Mesenchymal stem cell (in vitro differentiated cells and primary cell): ENCODE data around the gene TAOK1.
A peak's percentile ranks its signal among the peaks of the same experiment; 100 is the strongest.

Experiments
- DNase-seq: peaks from one replicate; pipeline ENCODE4 v3.0.0-alpha.2; 2013
- H2AFZ ChIP-seq: one replicate; pipeline ENCODE4 v1.6.1; 2013; ENCODE audit warnings: low read depth, mild to moderate bottlenecking, control low read depth, inconsistent platforms, low read length, moderate library complexity
- H2AK5ac ChIP-seq: 2 replicates; pipeline ENCODE4 v1.6.1; 2013; ENCODE audit warnings: low read length, moderate library complexity, mild to moderate bottlenecking, inconsistent platforms; ENCODE audit not compliant: severe bottlenecking
- H2BK120ac ChIP-seq: one replicate; pipeline ENCODE4 v1.6.1; 2013; ENCODE audit warnings: low read depth, mild to moderate bottlenecking, inconsistent platforms, low read length, moderate library complexity
- H2BK12ac ChIP-seq, 2 experiments: one replicate each; pipeline ENCODE4 v1.6.1; 2013; ENCODE audit warnings: inconsistent platforms in 2 of 2, low read length in 2 of 2, mild to moderate bottlenecking in 2 of 2, moderate library complexity in 2 of 2, control low read depth in 1 of 2
- H2BK15ac ChIP-seq: one replicate; pipeline ENCODE4 v1.6.1; 2013; ENCODE audit warnings: mild to moderate bottlenecking, low read depth, inconsistent platforms; ENCODE audit not compliant: poor library complexity, severe bottlenecking
- H2BK5ac ChIP-seq: 2 replicates; pipeline ENCODE4 v1.6.1; 2013; ENCODE audit warnings: low read depth, mild to moderate bottlenecking, low read length, control low read depth, inconsistent platforms; ENCODE audit not compliant: poor library complexity, severe bottlenecking
- H3K14ac ChIP-seq, 2 experiments: one replicate each; pipeline ENCODE4 v1.6.1; 2013; ENCODE audit warnings: inconsistent platforms in 2 of 2, low read length in 2 of 2, control low read depth in 1 of 2, mild to moderate bottlenecking in 1 of 2, moderate library complexity in 1 of 2
- H3K18ac ChIP-seq, 2 experiments: one replicate each; pipeline ENCODE4 v1.6.1; 2013; ENCODE audit warnings: inconsistent platforms in 2 of 2, low read length in 2 of 2, control low read depth in 1 of 2, low read depth in 1 of 2, mild to moderate bottlenecking in 1 of 2
- H3K23ac ChIP-seq, 2 experiments: one replicate each; pipeline ENCODE4 v1.6.1; 2013; ENCODE audit warnings: inconsistent platforms in 2 of 2, low read length in 2 of 2, mild to moderate bottlenecking in 2 of 2, moderate library complexity in 2 of 2, control low read depth in 1 of 2
- H3K27ac ChIP-seq: 2 replicates; pipeline ENCODE4 v1.5.1; 2013; ENCODE audit warnings: mild to moderate bottlenecking, moderate library complexity, low read length, control low read depth, inconsistent platforms; ENCODE audit not compliant: poor library complexity, severe bottlenecking
- H3K27me3 ChIP-seq, 2 experiments: 2 replicates each; pipeline versions ENCODE4 v1.6.1 to v1.7.0; 2013; ENCODE audit warnings: low read length in 2 of 2, mild to moderate bottlenecking in 2 of 2, moderate library complexity in 2 of 2, control low read depth in 1 of 2, inconsistent platforms in 1 of 2; ENCODE audit not compliant: control insufficient read depth in 1 of 2, insufficient read depth in 1 of 2
- H3K36me3 ChIP-seq, 2 experiments: 2 replicates each; pipeline versions ENCODE4 v1.6.1 to v1.7.0; 2013; ENCODE audit warnings: low read length in 2 of 2, control low read depth in 1 of 2, inconsistent platforms in 1 of 2, low read depth in 1 of 2, mild to moderate bottlenecking in 1 of 2; ENCODE audit not compliant: insufficient read depth in 2 of 2, control insufficient read depth in 1 of 2
- H3K4ac ChIP-seq, 2 experiments: one replicate each; pipeline ENCODE4 v1.6.1; 2013; ENCODE audit warnings: inconsistent platforms in 2 of 2, low read length in 2 of 2, mild to moderate bottlenecking in 2 of 2, moderate library complexity in 2 of 2, control low read depth in 1 of 2, low read depth in 1 of 2
- H3K4me1 ChIP-seq: 2 replicates; pipeline ENCODE4 v1.6.1; 2013; ENCODE audit warnings: low read depth, low read length, control low read depth; ENCODE audit not compliant: control insufficient read depth, insufficient read depth
- H3K4me2 ChIP-seq: 2 replicates; pipeline ENCODE4 v1.6.1; 2013; ENCODE audit warnings: low read length, mild to moderate bottlenecking, inconsistent platforms; ENCODE audit not compliant: poor library complexity, severe bottlenecking
- H3K4me3 ChIP-seq, 2 experiments: 2 replicates each; pipeline versions ENCODE4 v1.5.1 to v1.7.0; 2013; ENCODE audit warnings: low read length in 2 of 2, mild to moderate bottlenecking in 2 of 2, control low read depth in 1 of 2, low read depth in 1 of 2; ENCODE audit not compliant: insufficient read depth in 1 of 2
- H3K79me1 ChIP-seq: replicated peaks from 2 replicates; pipeline ENCODE4 v1.6.1; 2013; ENCODE audit warnings: mild to moderate bottlenecking, control low read depth, low read length, inconsistent platforms; ENCODE audit not compliant: poor library complexity, severe bottlenecking
- H3K9ac ChIP-seq: 2 replicates; pipeline ENCODE4 v1.7.0; 2013; ENCODE audit warnings: mild to moderate bottlenecking, low read length, moderate library complexity
- H3K9me3 ChIP-seq: 2 replicates; pipeline ENCODE4 v1.7.0; 2013; ENCODE audit warnings: mild to moderate bottlenecking, low read length; ENCODE audit not compliant: control insufficient read depth
- H4K8ac ChIP-seq: one replicate; pipeline ENCODE4 v1.6.1; 2013; ENCODE audit warnings: inconsistent platforms, mild to moderate bottlenecking, low read length, moderate library complexity
- H4K91ac ChIP-seq: one replicate; pipeline ENCODE4 v1.6.1; 2013; ENCODE audit warnings: mild to moderate bottlenecking, low read length, inconsistent platforms
- WGBS: methylation state at CpG from one replicate; pipeline ENCODE4 v1.1.7; 2013; ENCODE audit warnings: mixed read lengths; 5-methylcytosine and 5-hydroxymethylcytosine counted together

Gene TAOK1

GRCh38 chr17:29434550-29434949 is 44.4 kb downstream of the TAOK1 start:
- Histone ChIP-seq H3K79me1 (peaks cover 5% of the 10 kb centered on the region), H2AFZ (no peak overlapping the region), H3K27ac (no peak overlapping the region), H2BK12ac (no peak overlapping the region), H3K36me3 (peaks cover 0 to 4% of the 10 kb centered on the region in 2 experiments), H3K9ac (no peak overlapping the region), H2BK120ac (no peak overlapping the region), H4K8ac (no peak overlapping the region), H3K4ac (no peak overlapping the region), H3K9me3 (no peaks in the 10 kb centered on the region), H3K4me3 (no peak overlapping the region), H2BK5ac (no peak overlapping the region), H3K14ac (no peak overlapping the region), H4K91ac (no peak overlapping the region), H3K18ac (no peak overlapping the region), H3K4me1 (peaks cover 5% of the 10 kb centered on the region), H2BK15ac (no peak overlapping the region), H3K23ac (no peak overlapping the region), H2AK5ac (no peak overlapping the region), H3K27me3 (no peaks in the 10 kb centered on the region), H3K4me2 (no peak overlapping the region)
- 99% methylated on average over 3 of the region's 3 CpGs for WGBS
- DNase-seq: no peak

GRCh38 chr17:29442451-29442850 is 52.3 kb downstream of the TAOK1 start:
- Histone ChIP-seq H3K4ac (no peak overlapping the region), H4K91ac (no peak overlapping the region), H2BK5ac (no peak overlapping the region), H3K36me3 (peaks cover 3 to 11% of the 10 kb centered on the region in 2 experiments), H4K8ac (no peak overlapping the region), H2BK120ac (no peak overlapping the region), H3K27me3 (no peaks in the 10 kb centered on the region), H3K18ac (no peak overlapping the region), H2AFZ (no peak overlapping the region), H3K9me3 (no peaks in the 10 kb centered on the region), H3K23ac (no peak overlapping the region), H2BK12ac (no peak overlapping the region), H3K4me3 (no peak overlapping the region), H3K9ac (no peak overlapping the region), H2BK15ac (no peak overlapping the region), H3K79me1 (peaks cover 4% of the 10 kb centered on the region), H3K14ac (no peak overlapping the region), H3K27ac (no peak overlapping the region), H3K4me2 (no peak overlapping the region), H2AK5ac (no peak overlapping the region), H3K4me1 (peaks cover 2% of the 10 kb centered on the region)
- 100% methylated on average over 1 of the region's 1 CpG for WGBS
- no peak for DNase-seq

GRCh38 chr17:29443041-29443739 is 53.0 kb downstream of the TAOK1 start:
- Histone ChIP-seq H2BK120ac (no peak overlapping the region), H3K79me1 (peaks cover 4% of the 10 kb centered on the region), H3K36me3 (peaks cover 3 to 11% of the 10 kb centered on the region in 2 experiments), H4K91ac (no peak overlapping the region), H3K14ac (no peak overlapping the region), H2BK5ac (no peak overlapping the region), H2BK12ac (no peak overlapping the region), H3K4ac (no peak overlapping the region), H3K4me2 (no peak overlapping the region), H3K23ac (no peak overlapping the region), H3K4me1 (peaks cover 1% of the 10 kb centered on the region), H2AK5ac (no peak overlapping the region), H3K27ac (no peak overlapping the region), H3K27me3 (no peaks in the 10 kb centered on the region), H3K18ac (no peak overlapping the region), H3K4me3 (no peak overlapping the region), H2BK15ac (no peak overlapping the region), H3K9me3 (no peaks in the 10 kb centered on the region), H4K8ac (no peak overlapping the region), H3K9ac (no peak overlapping the region), H2AFZ (no peak overlapping the region)
- DNase-seq: no peak

GRCh38 chr17:29444589-29444988 is 54.4 kb downstream of the TAOK1 start:
- Histone ChIP-seq H2AK5ac (no peak overlapping the region), H2AFZ (no peak overlapping the region), H3K27ac (no peak overlapping the region), H3K27me3 (no peaks in the 10 kb centered on the region), H2BK5ac (no peak overlapping the region), H3K4me3 (no peak overlapping the region), H4K8ac (no peak overlapping the region), H3K4me1 (no peaks in the 10 kb centered on the region), H3K18ac (no peak overlapping the region), H2BK15ac (no peak overlapping the region), H2BK120ac (no peak overlapping the region), H4K91ac (no peak overlapping the region), H3K23ac (no peak overlapping the region), H2BK12ac (no peak overlapping the region), H3K4ac (no peak overlapping the region), H3K79me1 (peaks cover 1% of the 10 kb centered on the region), H3K9ac (peak overlapping the region; percentile 11), H3K36me3 (peaks cover 3 to 11% of the 10 kb centered on the region in 2 experiments), H3K4me2 (no peak overlapping the region), H3K14ac (no peak overlapping the region), H3K9me3 (no peaks in the 10 kb centered on the region)
- DNase-seq: peak; percentile 33
